ENCODE measurements around the gene CHRNB1. TPM values are rescaled to one million over a fixed set of nuclear protein-coding genes. Genes with fewer than 3 reads are reported as not detected.
A peak's percentile ranks its signal among the peaks of the same experiment; 100 is the strongest.

The CHRNB1 gene
- polyA plus RNA-seq, 1 donor (not counting 4 experiments of a cell fraction or from before 2014, with no cell fraction given) = 22.0 TPM

DNA sequence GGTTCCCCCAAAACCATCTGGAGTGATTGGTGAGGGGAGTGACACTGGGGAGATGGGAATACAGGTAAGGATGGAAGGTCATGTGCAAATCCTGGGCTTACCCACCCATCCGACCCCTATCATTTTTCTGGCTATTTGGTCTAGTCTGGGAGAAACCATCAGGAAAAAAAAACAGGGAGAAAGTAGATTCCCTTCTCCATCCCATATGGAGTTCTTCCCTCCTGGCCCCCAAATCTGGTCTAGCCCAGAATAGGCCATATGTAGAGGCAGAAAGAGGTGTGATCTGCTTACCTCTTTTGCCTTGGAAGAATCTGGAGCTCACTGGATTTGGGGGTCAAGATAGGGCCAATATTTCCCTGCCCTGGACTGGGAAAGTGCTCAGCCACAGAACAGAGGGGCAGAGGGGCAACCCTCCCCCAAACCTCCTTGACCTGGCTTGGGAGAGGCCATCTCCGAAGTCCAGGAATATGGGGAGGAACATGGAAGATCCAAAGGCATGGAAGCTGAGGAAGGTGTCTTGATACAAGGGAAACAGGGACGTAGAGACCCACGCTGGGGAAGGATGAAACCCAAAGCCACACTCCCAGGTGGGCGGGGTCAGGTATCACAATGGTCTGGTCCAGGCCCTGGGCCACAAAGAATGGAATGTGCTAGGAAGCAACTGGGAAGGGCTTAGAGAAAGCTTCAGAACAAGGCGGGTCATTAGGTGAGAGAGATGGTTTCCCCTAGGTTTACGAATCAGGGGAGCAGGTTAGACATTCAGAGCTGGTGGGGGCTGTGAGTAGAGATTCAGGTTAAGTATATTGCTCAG is 16.2 kb downstream of the CHRNB1 start:
- FAIRE-seq = peak; percentile 79
- Histone ChIP-seq H3K4me1 (ENCODE audit: control insufficient read depth, extremely low read depth, insufficient read depth, low read length) (peaks cover 29% of the 10 kb centered on the region), H3K9ac (ENCODE audit: control insufficient read depth, extremely low read depth, insufficient read depth, low read length) (no peak overlapping the region), H2AFZ (ENCODE audit: control insufficient read depth, low read length) (no peak overlapping the region), H3K9me3 (ENCODE audit: control insufficient read depth, low read depth, low read length) (no peaks in the 10 kb centered on the region), H3K27me3 (ENCODE audit: control insufficient read depth, extremely low read depth, insufficient read depth, low read length) (no peaks in the 10 kb centered on the region), H3K27ac (ENCODE audit: control insufficient read depth, insufficient read depth, low read length) (no peak overlapping the region), H3K36me3 (ENCODE audit: control insufficient read depth in 2 of 2, extremely low read depth in 1 of 2, insufficient read depth in 2 of 2, low read length in 2 of 2) (peaks cover 6 to 21% of the 10 kb centered on the region in 2 experiments), H4K20me1 (ENCODE audit: control insufficient read depth, extremely low read depth, insufficient read depth, low read length) (no peaks in the 10 kb centered on the region), H3K79me2 (ENCODE audit: control insufficient read depth, insufficient read depth, low read length) (peaks cover 6% of the 10 kb centered on the region), H3K4me3 (ENCODE audit: control insufficient read depth in 2 of 3, extremely low read depth in 1 of 3, insufficient read depth in 2 of 3, low read depth in 1 of 3, low read length in 3 of 3) (no peak overlapping the region), H3K9me1 (ENCODE audit: control insufficient read depth, extremely low read depth, insufficient read depth, low read length) (no peaks in the 10 kb centered on the region), H3K4me2 (ENCODE audit: control insufficient read depth, extremely low read depth, insufficient read depth, low read depth, low read length) (no peak overlapping the region)
- dilution Hi-C loops (cut with MboI; ENCODE audit: extremely low pct_ligation_motif_present, low sequenced_read_pairs) = no loop called here
- no peak for TF ChIP-seq EZH2 (IDR thresholded peaks at IDR 0.05; ENCODE audit: low read length)
- TF ChIP-seq, protein P1, sequence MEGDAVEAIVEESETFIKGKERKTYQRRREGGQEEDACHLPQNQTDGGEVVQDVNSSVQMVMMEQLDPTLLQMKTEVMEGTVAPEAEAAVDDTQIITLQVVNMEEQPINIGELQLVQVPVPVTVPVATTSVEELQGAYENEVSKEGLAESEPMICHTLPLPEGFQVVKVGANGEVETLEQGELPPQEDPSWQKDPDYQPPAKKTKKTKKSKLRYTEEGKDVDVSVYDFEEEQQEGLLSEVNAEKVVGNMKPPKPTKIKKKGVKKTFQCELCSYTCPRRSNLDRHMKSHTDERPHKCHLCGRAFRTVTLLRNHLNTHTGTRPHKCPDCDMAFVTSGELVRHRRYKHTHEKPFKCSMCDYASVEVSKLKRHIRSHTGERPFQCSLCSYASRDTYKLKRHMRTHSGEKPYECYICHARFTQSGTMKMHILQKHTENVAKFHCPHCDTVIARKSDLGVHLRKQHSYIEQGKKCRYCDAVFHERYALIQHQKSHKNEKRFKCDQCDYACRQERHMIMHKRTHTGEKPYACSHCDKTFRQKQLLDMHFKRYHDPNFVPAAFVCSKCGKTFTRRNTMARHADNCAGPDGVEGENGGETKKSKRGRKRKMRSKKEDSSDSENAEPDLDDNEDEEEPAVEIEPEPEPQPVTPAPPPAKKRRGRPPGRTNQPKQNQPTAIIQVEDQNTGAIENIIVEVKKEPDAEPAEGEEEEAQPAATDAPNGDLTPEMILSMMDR (optimal IDR thresholded peaks at IDR 0.05 in 1 of 3, IDR thresholded peaks at IDR 0.05 in 1 of 3, conservative IDR thresholded peaks at IDR 0.05 in 1 of 3; ENCODE audit: extremely low read depth in 1 of 3, insufficient read depth in 2 of 3, low read length in 3 of 3) = no peak
- DNase-seq (ENCODE audit: low read depth, low spot score) = no peak

DNA sequence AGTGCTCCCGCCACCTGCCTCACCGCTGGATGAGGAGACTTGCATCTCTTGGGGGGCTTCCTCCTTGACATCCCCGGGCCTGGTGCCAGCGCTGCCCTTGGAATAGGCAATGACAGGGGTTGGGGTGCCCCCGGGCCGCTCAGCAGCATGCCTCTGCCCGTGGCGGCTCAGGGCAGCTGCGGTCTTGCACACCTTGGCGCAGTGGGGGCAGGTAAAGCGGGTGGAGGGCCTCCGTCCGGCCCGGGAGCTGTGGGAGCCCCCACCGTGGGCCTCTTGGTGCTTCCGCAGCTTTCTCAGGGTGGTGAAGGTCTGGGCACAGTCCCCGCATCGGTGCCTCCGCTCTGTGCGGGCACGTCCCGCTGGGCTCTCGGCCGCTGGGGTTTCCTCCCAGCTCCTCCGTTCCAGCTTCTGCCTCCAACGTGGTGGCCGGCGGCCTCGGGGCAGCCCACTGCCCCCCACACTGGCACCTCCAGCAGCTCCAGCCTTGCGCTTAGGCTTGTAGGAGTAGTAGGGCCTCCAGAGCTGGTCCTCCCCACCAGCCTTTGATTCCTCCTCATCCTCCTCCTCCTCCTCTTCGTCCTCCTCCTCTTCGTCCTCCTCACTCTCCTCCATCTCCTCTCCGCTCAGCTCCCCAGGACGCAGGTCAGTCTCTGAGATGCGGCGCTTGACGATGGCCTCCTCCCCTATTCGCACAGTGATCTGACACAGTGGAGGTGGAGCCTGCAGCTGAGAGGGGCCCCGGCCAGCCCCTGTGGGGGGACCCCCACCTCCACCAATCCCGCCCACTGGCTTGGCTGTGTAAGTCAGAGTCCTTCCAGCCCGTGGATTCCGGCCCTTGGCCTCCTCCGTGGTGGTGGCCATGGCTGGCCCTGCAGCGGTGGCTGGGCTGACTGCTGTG is 17.9 kb downstream of the CHRNB1 start:
- dilution Hi-C loops (cut with MboI; ENCODE audit: extremely low pct_ligation_motif_present, low sequenced_read_pairs) = no loop called here
- no peaks in the 10 kb centered on the region for H3K9me3 ChIP-seq (ENCODE audit: control insufficient read depth, low read depth, low read length)
- H3K79me2 ChIP-seq (ENCODE audit: control insufficient read depth, insufficient read depth, low read length) = peaks cover 17% of the 10 kb centered on the region
- H3K9ac ChIP-seq (ENCODE audit: control insufficient read depth, extremely low read depth, insufficient read depth, low read length) = no peak overlapping the region
- H3K4me2 ChIP-seq (ENCODE audit: control insufficient read depth, extremely low read depth, insufficient read depth, low read depth, low read length) = no peak overlapping the region
- H3K4me3 ChIP-seq (ENCODE audit: control insufficient read depth in 2 of 3, extremely low read depth in 1 of 3, insufficient read depth in 2 of 3, low read depth in 1 of 3, low read length in 3 of 3) = no peak overlapping the region
- H3K27ac ChIP-seq (ENCODE audit: control insufficient read depth, insufficient read depth, low read length) = no peak overlapping the region
- H3K4me1 ChIP-seq (ENCODE audit: control insufficient read depth, extremely low read depth, insufficient read depth, low read length) = peaks cover 24% of the 10 kb centered on the region
- H3K9me1 ChIP-seq (ENCODE audit: control insufficient read depth, extremely low read depth, insufficient read depth, low read length) = no peaks in the 10 kb centered on the region
- H4K20me1 ChIP-seq (ENCODE audit: control insufficient read depth, extremely low read depth, insufficient read depth, low read length) = no peaks in the 10 kb centered on the region
- DNase-seq (ENCODE audit: low read depth, low spot score) (no peak), FAIRE-seq (no peak)
- H3K27me3 ChIP-seq (ENCODE audit: control insufficient read depth, extremely low read depth, insufficient read depth, low read length) = no peaks in the 10 kb centered on the region
- no peak overlapping the region for H2AFZ ChIP-seq (ENCODE audit: control insufficient read depth, low read length)
- TF ChIP-seq EZH2 (IDR thresholded peaks at IDR 0.05; ENCODE audit: low read length) = no peak
- TF ChIP-seq, protein P1 (optimal IDR thresholded peaks at IDR 0.05 in 1 of 3, IDR thresholded peaks at IDR 0.05 in 1 of 3, conservative IDR thresholded peaks at IDR 0.05 in 1 of 3; ENCODE audit: extremely low read depth in 1 of 3, insufficient read depth in 2 of 3, low read length in 3 of 3) = no peak
- H3K36me3 ChIP-seq (ENCODE audit: control insufficient read depth in 2 of 2, extremely low read depth in 1 of 2, insufficient read depth in 2 of 2, low read length in 2 of 2) = peaks cover 12 to 31% of the 10 kb centered on the region in 2 experiments
